ENCODE data around the gene SERPINF2.
"Not testable (repeated sequence)": the region's sequence is repeated elsewhere in the genome, so short reads cannot be mapped to it uniquely, and the experiment has no call there.

Gene SERPINF2

GRCh38 chr17:1742371-1743087, at the start of gene SERPINF2:
SERPINF2 (plus strand) TSS chr17:1742871; CDS start chr17:1744996, 2,125 bp downstream.
- DNase-seq (ENCODE audit: low read depth in 4 of 4, low spot score in 1 of 4) = no peak

GRCh38 chr17:1693339-1693738, 49.3 kb upstream of the SERPINF2 start:
- DNase-seq (ENCODE audit: low read depth in 4 of 4, low spot score in 1 of 4) = no peak

- DNase-seq (ENCODE audit: low read depth in 4 of 4, low spot score in 1 of 4) = no peak
Measured at GRCh38 chr17:1695365-1695764, 47.3 kb upstream of the SERPINF2 start.

GRCh38 chr17:1697681-1698080, 45.0 kb upstream of the SERPINF2 start:
- no peak for DNase-seq (ENCODE audit: low read depth in 4 of 4, low spot score in 1 of 4)

- DNase-seq (ENCODE audit: low read depth in 4 of 4, low spot score in 1 of 4) = not testable (repeated sequence)
Measured at GRCh38 chr17:1699891-1700290, 42.8 kb upstream of the SERPINF2 start.

- DNase-seq (ENCODE audit: low read depth in 4 of 4, low spot score in 1 of 4) = no peak
Measured at GRCh38 chr17:1703063-1703462, 39.6 kb upstream of the SERPINF2 start.

GRCh38 chr17:1705004-1705403, 37.7 kb upstream of the SERPINF2 start:
- DNase-seq (ENCODE audit: low read depth in 4 of 4, low spot score in 1 of 4) = no peak

GRCh38 chr17:1707107-1707506, 35.6 kb upstream of the SERPINF2 start:
- DNase-seq (ENCODE audit: low read depth in 4 of 4, low spot score in 1 of 4) = no peak

- not testable (repeated sequence) for DNase-seq (ENCODE audit: low read depth in 4 of 4, low spot score in 1 of 4)
Measured at GRCh38 chr17:1708791-1709346, 33.8 kb upstream of the SERPINF2 start.

- DNase-seq (ENCODE audit: low read depth in 4 of 4, low spot score in 1 of 4) = no peak
Measured at GRCh38 chr17:1709403-1709951, 33.2 kb upstream of the SERPINF2 start.

GRCh38 chr17:1709971-1710806, 32.5 kb upstream of the SERPINF2 start, which contains the start of gene TLCD2:
TLCD2 (minus strand) TSS chr17:1710377; CDS start chr17:1710242, 135 bp downstream.
- no peak for DNase-seq (ENCODE audit: low read depth in 4 of 4, low spot score in 1 of 4)

GRCh38 chr17:1710807-1711553, 31.7 kb upstream of the SERPINF2 start:
- no peak for DNase-seq (ENCODE audit: low read depth in 4 of 4, low spot score in 1 of 4)

GRCh38 chr17:1711804-1712203, 30.9 kb upstream of the SERPINF2 start:
- DNase-seq (ENCODE audit: low read depth in 4 of 4, low spot score in 1 of 4) = no peak

- no peak for DNase-seq (ENCODE audit: low read depth in 4 of 4, low spot score in 1 of 4)
Measured at GRCh38 chr17:1712271-1712670, 30.4 kb upstream of the SERPINF2 start.

- no peak for DNase-seq (ENCODE audit: low read depth in 4 of 4, low spot score in 1 of 4)
Measured at GRCh38 chr17:1713160-1713877, 29.4 kb upstream of the SERPINF2 start.

- DNase-seq (ENCODE audit: low read depth in 4 of 4, low spot score in 1 of 4) = no peak
Measured at GRCh38 chr17:1713878-1714426, 28.7 kb upstream of the SERPINF2 start.

- no peak for DNase-seq (ENCODE audit: low read depth in 4 of 4, low spot score in 1 of 4)
Measured at GRCh38 chr17:1714427-1714979, 28.2 kb upstream of the SERPINF2 start.

- DNase-seq (ENCODE audit: low read depth in 4 of 4, low spot score in 1 of 4) = no peak
Measured at GRCh38 chr17:1714980-1715802, 27.5 kb upstream of the SERPINF2 start.

GRCh38 chr17:1715803-1716075, 26.9 kb upstream of the SERPINF2 start:
- DNase-seq (ENCODE audit: low read depth in 4 of 4, low spot score in 1 of 4) = no peak
